Heart right ventricle (tissue), 16 donors: ENCODE measurements around the gene ATPAF1. TPM values are rescaled to one million over a fixed set of nuclear protein-coding genes. Genes with fewer than 3 reads are reported as not detected.
"Not testable (repeated sequence)": the region's sequence is repeated elsewhere in the genome, so short reads cannot be mapped to it uniquely, and the experiment has no call there.

Experiments used
- ATAC-seq, 8 donors: fragments of 200-7000 bp; cut with Tn5 transposase; one replicate each; pipeline ENCODE4 v1.9.1; 2020; ENCODE audit warnings: mild to moderate bottlenecking in 8 of 8, moderate library complexity in 8 of 8, moderate number of reproducible peaks in 1 of 8
- DNase-seq, 2 donors: peaks; one replicate each; pipeline ENCODE4 v3.0.0-alpha.2; 2020
- H3K27ac ChIP-seq, 10 donors: fragments of 200-600 bp; sonication (generic) in 2 of 10; one replicate each; pipeline versions ENCODE4 v1.5.0 to v1.8.0; 2020 to 2022; ENCODE audit warnings: mild to moderate bottlenecking in 3 of 10
- H3K27me3 ChIP-seq, 7 donors: fragments of 200-600 bp; one replicate each; pipeline ENCODE4 v1.8.0; 2021 to 2022; ENCODE audit warnings: mild to moderate bottlenecking in 2 of 7
- H3K36me3 ChIP-seq, 9 donors: fragments of 200-600 bp; sonication (generic) in 1 of 9; one replicate each; pipeline versions ENCODE4 v1.5.0 to v1.8.0; 2020 to 2022; ENCODE audit warnings: mild to moderate bottlenecking in 2 of 9
- H3K4me1 ChIP-seq, 9 donors: fragments of 200-600 bp; sonication (generic) in 1 of 9; one replicate each; pipeline versions ENCODE4 v1.5.0 to v1.8.0; 2020 to 2022; ENCODE audit warnings: mild to moderate bottlenecking in 4 of 9
- H3K4me3 ChIP-seq, 10 donors: fragments of 200-600 bp; sonication (generic) in 2 of 10; one replicate each; pipeline versions ENCODE4 v1.5.0 to v1.8.0; 2020 to 2022; ENCODE audit warnings: mild to moderate bottlenecking in 7 of 10, moderate library complexity in 2 of 10
- H3K9me3 ChIP-seq, 11 donors: fragments of 200-600 bp in 10 of 11; sonication (generic) in 2 of 11; one replicate each; pipeline versions ENCODE4 v1.5.0 to v1.8.0; 2013 to 2022; ENCODE audit warnings: mild to moderate bottlenecking in 2 of 11, control low read depth in 1 of 11, moderate library complexity in 1 of 11
- WGBS, 2 donors: extraction: QIAGEN DNeasy Blood & Tissue Kit; methylation state at CpG; one replicate each; pipeline ENCODE4 v1.1.7; 2013; ENCODE audit warnings: inconsistent platforms in 1 of 2; 5-methylcytosine and 5-hydroxymethylcytosine counted together
- intact Hi-C, 10 donors: fragments of 100-400 bp; cut with DNase I; formaldehyde crosslinking; loops; one replicate each; pipeline versions ENCODE4 v1.11.1 to v1.14.2; 2022
- polyA plus RNA-seq, 2 donors: library from polyadenylated mRNA; stranded (reverse); fragments of 200-250 nt; gene quantifications; one replicate each; pipeline ENCODE4 v1.2.3, GENCODE V29; 2013
- total RNA-seq, 10 donors: library from RNA; stranded (reverse); fragmentation: NEBNext Ultra II Directional in 3 of 10; extraction: Animal tissue kit (Norgen Biotek cat#: 25700) in 3 of 10; gene quantifications; one replicate each; pipeline versions ENCODE4 v1.2.1 to v1.2.4, GENCODE V29; 2021 to 2023
- TF ChIP-seq, protein P1 (sequence below), 9 donors: fragments of 200-600 bp; sonication (generic) in 2 of 9; IDR thresholded peaks; one replicate each; pipeline versions ENCODE4 v1.5.0 to v1.8.0; 2021 to 2022; ENCODE audit warnings: antibody characterized with exemption in 9 of 9, mild to moderate bottlenecking in 5 of 9, moderate library complexity in 1 of 9
- donor health status: Arrhythmogenic right ventricular cardiomyopathy.
- donor health status: ischemic (EF 13 %, LVEDD 7.1; RV severe dilation, severe dysfunction).
- donor health status: healthy with polysubstance abuse.
- donor health status: DM: no; HTN: yes; CAD: no.
- donor health status: DM: no; HTN: no; CAD: no.
- donor health status: ischemic (EF 25% LVEDD 6.9; RV normal size, moderate dysfunction).
- donor health status: ischemic (EF 25% LVEDD 5.7; RV mildly dilated, moderate dysfunction).
- donor health status: healthy.
- donor health status: DM: yes; HTN: yes; CAD: no.
- donor health status: Ischemic cardiomyopathy.
- donor health status: ischemic (EF 35%, LVEDD 5.7; RV mildly dilated, moderate dysfunction).
- donor health status: nonischemic (EF 11% LVEDD 7.7; RV severe dilation, severe dysfunction).
- donor health status: DM: yes; HTN: yes; CAD: no.
- donor health status: PGD.
- donor health status: ischemic (EF 29% LVEDD 5.4; RV normal size, mild dysfunction).
- donor health status: nonischemic (EF 23%, LVEDD 6.1; RV moderate dilation, normal function).

ATPAF1 gene
- total and polyA plus RNA-seq, 12 donors: 80.5 to 271 (median 195) TPM

DNA sequence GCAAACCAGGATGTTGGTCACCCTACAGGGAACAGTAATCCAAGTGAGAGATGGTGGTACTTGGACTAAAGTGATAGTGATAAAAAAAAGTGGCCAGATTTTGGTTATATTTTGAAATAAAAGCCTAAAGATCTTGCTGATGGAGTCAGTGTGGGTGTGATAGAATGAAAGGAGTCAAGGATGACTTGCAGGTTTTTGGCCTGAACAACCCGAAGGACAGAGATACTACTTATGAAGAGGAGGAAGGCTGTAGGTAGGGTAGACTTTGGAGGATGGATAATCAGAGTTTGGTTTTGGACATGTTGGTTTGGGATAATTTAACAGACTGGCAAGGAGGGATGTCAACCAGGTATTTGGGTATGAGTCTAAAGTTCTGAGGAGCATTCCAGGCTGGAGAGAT lies 2.0 kb upstream of the ATPAF1 start:
- intact Hi-C loops: no loop called here
- 89 to 91% methylated on average over 1 of the region's 1 CpG for WGBS, 2 donors
- ATAC-seq: no peak
- no peak overlapping the region for H3K27ac ChIP-seq
- H3K4me1 ChIP-seq: peaks cover 4 to 31% (median 22%) of the 10 kb centered on the region in 9 donors
- H3K4me3 ChIP-seq: no peak overlapping the region
- DNase-seq: no peak
- H3K9me3 ChIP-seq: no peaks in the 10 kb centered on the region
- H3K36me3 ChIP-seq: peaks cover 0 to 30% (median 3%) of the 10 kb centered on the region in 9 donors
- no peaks in the 10 kb centered on the region for H3K27me3 ChIP-seq
- TF ChIP-seq, protein P1, sequence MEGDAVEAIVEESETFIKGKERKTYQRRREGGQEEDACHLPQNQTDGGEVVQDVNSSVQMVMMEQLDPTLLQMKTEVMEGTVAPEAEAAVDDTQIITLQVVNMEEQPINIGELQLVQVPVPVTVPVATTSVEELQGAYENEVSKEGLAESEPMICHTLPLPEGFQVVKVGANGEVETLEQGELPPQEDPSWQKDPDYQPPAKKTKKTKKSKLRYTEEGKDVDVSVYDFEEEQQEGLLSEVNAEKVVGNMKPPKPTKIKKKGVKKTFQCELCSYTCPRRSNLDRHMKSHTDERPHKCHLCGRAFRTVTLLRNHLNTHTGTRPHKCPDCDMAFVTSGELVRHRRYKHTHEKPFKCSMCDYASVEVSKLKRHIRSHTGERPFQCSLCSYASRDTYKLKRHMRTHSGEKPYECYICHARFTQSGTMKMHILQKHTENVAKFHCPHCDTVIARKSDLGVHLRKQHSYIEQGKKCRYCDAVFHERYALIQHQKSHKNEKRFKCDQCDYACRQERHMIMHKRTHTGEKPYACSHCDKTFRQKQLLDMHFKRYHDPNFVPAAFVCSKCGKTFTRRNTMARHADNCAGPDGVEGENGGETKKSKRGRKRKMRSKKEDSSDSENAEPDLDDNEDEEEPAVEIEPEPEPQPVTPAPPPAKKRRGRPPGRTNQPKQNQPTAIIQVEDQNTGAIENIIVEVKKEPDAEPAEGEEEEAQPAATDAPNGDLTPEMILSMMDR (IDR thresholded peaks at IDR 0.05): no peak

DNA sequence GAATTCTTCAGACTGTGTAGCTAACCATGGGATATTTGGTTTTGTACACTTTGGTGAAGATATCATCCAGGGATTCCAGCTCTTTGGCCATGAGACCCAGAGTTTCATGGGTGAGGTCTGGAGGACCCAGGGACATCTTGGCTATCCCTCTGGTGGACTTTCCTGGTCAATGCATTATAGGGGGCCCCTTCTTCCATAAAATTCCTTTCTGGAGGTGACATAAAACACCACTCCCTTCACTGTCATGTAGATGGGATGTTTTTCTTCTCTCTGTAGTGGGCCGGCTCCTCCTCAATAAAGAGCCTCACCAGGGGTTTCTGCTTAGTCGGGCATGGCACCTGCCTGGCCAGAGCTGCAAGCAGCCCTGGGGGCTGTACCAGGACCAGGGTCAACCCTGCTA lies 2.2 kb downstream of the ATPAF1 start:
- Histone ChIP-seq H3K9me3 (no peaks in the 10 kb centered on the region), H3K4me3 (no peak overlapping the region), H3K36me3 (peaks cover 0 to 53% (median 21%) of the 10 kb centered on the region in 9 donors), H3K27me3 (no peaks in the 10 kb centered on the region), H3K4me1 (peaks cover 4 to 32% (median 22%) of the 10 kb centered on the region in 9 donors), H3K27ac (no peak overlapping the region)
- TF ChIP-seq, protein P1 (IDR thresholded peaks at IDR 0.05): no peak
- DNase-seq (no peak), ATAC-seq (no peak)
- intact Hi-C loops: loop anchor here in 5 of 10 donors (2.0 to 10.0 kb wide), 4 partner anchors 25 to 54 kb away; partner anchors contain the start of gene MOB3C (in 3 of the 5)
- WGBS, 2 donors: 57 to 83% methylated on average over 2 of the region's 2 CpGs

DNA sequence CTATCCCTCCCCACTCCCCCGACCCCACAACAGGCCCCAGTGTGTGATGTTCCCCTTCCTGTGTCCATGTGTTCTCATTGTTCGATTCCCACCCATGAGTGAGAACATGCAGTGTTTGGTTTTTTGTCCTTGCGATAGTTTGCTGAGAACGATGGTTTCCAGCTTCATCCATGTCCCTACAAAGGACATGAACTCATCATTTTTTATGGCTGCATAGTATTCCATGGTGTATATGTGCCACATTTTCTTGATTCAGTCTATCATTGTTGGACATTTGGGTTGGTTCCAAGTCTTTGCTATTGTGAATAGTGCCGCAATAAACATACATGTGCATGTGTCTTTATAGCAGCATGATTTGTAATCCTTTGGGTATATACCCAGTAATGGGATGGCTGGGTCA lies 5.2 kb downstream of the ATPAF1 start:
- not testable (repeated sequence) for H3K4me3 ChIP-seq, DNase-seq, H3K27me3 ChIP-seq, H3K9me3 ChIP-seq, H3K27ac ChIP-seq, ATAC-seq
- intact Hi-C loops: loop anchor here in 2 of 10 donors (10.0 kb wide), 1 partner anchor 48 kb away; the partner anchor contains the start of gene MOB3C (in 2 of the 2)
- H3K36me3 ChIP-seq: peaks cover 0 to 81% (median 21%) of the 10 kb centered on the region in 9 donors
- H3K4me1 ChIP-seq: peaks cover 4 to 32% (median 19%) of the 10 kb centered on the region in 9 donors
- 98 to 100% methylated on average over 4 of the region's 5 CpGs for WGBS, 2 donors

DNA sequence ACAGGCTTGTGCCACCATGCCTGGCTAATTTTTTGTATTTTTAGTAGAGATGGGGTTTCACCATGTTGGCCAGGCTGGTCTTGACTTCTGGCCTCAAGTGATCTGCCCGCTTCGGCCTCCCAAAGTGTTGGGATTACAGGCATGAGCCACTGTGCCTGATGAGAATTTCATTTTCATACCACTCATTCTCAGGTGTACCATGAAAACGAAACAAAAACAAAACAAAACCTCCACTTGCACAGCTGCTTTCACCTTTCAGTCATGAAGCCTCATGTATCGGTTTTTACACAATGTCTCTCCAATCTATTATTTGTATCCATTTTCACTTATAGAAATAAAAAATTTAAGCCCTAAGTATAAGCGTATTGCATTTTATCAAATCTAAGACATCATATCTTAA lies 8.0 kb downstream of the ATPAF1 start:
- Histone ChIP-seq H3K4me1 (peaks cover 0 to 25% (median 5%) of the 10 kb centered on the region in 9 donors), H3K36me3 (peaks cover 0 to 98% (median 29%) of the 10 kb centered on the region in 9 donors)
- 96 to 97% methylated on average over 5 of the region's 5 CpGs for WGBS, 2 donors
- H3K9me3 ChIP-seq, DNase-seq, ATAC-seq, H3K27me3 ChIP-seq, H3K27ac ChIP-seq, H3K4me3 ChIP-seq: not testable (repeated sequence)
- intact Hi-C loops: loop anchor here in 2 of 10 donors (10.0 kb wide), 1 partner anchor 45 kb away; the partner anchor contains the start of gene MOB3C (in 2 of the 2)

DNA sequence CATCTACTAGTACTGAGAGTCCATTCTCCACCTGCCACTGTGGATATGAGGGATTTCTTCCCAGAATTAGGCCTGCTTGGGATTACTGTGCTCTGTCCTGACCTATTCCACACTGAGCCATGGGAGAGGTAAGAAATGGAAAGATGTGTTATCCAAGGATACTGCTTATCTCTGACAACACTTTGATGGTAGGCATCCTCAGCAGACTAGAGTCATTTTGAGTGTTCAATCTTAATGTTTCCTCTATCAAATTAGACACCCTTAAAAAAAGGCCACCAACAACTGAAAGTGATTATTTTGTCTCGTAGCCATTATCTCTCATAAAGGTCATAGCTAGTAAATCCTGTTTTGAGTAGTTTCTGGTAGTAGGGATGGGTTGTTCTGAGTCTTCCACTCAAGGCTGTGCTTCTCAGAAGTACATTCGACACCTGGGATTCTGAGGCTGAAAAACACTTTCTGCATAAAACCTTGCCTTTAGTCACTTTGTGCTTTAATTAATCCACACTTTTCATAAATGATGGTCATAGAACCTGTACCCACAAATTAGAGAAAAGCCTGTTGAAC lies 8.8 kb downstream of the ATPAF1 start:
- no peak for ATAC-seq
- peaks cover 0 to 3% (median 0%) of the 10 kb centered on the region in 11 donors for H3K9me3 ChIP-seq
- WGBS, 2 donors: 80 to 83% methylated on average over 2 of the region's 2 CpGs
- H3K36me3 ChIP-seq: peaks cover 0 to 96% (median 30%) of the 10 kb centered on the region in 9 donors
- peaks cover 0 to 17% (median 3%) of the 10 kb centered on the region in 9 donors for H3K4me1 ChIP-seq
- H3K27me3 ChIP-seq: no peaks in the 10 kb centered on the region
- TF ChIP-seq, protein P1 (IDR thresholded peaks at IDR 0.05): no peak
- no peak for DNase-seq
- no peak overlapping the region for H3K27ac ChIP-seq
- intact Hi-C loops: no loop called here
- no peak overlapping the region for H3K4me3 ChIP-seq
